Muscle of back (tissue), 11 donors: ENCODE measurements around the gene CHST8. TPM values are rescaled to one million over a fixed set of nuclear protein-coding genes. Genes with fewer than 3 reads are reported as not detected.
"Not testable (repeated sequence)": the region's sequence is repeated elsewhere in the genome, so short reads cannot be mapped to it uniquely, and the experiment has no call there.

Source experiments
- DNase-seq, 3 donors: peaks; one replicate each; pipeline versions ENCODE4 v3.0.0 to v3.0.0-alpha.2; 2013
- polyA plus RNA-seq, 10 donors: library from polyadenylated mRNA; unstranded; fragments of 120-200 nt; gene quantifications; one replicate each; pipeline ENCODE4 v1.2.1, GENCODE V29; 2013; ENCODE audit not compliant: insufficient read length in 10 of 10

Gene CHST8
- polyA plus RNA-seq, 10 donors, result 0.07 to 1.1 (median 0.16) TPM; not detected in 2

- no peak for DNase-seq
Observed at GRCh38 chr19:33641956-33642498, 20.3 kb downstream of the CHST8 start.

GRCh38 chr19:33644284-33644836 lies 22.6 kb downstream of the CHST8 start:
- DNase-seq, result no peak

DNA sequence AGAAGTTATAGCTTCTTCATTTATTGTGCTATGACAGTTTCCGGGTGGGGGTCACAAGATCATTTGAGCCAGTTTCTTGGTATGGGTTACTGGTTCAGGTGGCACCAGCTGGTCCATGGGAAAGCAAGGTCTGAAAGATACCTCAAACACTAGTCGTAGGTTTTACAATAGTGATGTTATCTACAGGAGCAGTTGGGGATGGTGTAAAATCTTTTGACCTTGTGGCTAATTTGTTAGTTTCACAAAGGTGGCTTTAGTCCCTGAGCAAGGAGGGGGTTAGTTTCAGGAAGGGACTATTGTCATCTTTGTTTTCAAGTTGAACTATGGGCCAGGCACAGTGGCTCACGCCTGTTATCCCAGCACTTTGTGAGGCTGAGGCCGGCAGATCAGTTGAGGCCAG lies 24.6 kb downstream of the CHST8 start:
- no peak for DNase-seq

DNA sequence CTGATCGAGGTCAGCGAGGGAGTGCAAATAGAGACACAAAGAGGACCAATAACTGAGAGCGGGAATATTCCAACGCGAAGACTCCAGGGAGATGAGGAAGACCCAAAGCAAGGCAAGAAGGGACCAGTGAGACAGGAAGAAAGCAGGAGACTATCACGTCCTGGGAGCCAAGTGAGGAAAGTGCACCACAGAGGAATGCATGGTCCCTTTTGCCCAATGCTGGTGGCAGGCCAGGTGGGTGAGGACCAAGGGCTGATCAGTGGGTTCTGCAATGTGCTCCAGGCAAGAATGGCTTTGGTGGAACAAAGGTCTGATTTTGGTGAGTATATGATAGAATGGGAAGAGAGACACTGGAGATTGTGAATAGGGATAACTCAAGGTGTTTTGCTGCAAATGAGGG lies 25.4 kb downstream of the CHST8 start:
- no peak for DNase-seq

GRCh38 chr19:33649627-33650305 lies 28.0 kb downstream of the CHST8 start:
- DNase-seq, result no peak

DNA sequence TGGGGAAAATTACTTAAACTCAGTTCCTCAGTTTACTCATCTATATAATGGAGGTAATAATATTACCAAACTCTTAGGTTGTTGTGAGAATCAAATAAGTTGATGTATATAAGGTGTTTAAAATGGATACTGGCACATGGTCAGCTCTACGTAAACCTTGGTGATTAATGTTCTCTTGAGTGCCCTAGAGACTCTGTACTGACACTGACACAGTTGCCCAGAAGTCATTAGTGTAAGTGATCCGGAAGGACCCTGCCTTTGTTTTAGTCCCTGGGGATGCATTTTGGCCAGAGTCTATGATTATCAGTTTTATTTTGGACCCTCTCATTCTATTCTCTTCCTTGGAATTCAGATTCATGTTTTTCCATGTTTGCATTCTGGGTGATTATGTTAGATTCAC lies 31.9 kb downstream of the CHST8 start:
- no peak for DNase-seq

DNA sequence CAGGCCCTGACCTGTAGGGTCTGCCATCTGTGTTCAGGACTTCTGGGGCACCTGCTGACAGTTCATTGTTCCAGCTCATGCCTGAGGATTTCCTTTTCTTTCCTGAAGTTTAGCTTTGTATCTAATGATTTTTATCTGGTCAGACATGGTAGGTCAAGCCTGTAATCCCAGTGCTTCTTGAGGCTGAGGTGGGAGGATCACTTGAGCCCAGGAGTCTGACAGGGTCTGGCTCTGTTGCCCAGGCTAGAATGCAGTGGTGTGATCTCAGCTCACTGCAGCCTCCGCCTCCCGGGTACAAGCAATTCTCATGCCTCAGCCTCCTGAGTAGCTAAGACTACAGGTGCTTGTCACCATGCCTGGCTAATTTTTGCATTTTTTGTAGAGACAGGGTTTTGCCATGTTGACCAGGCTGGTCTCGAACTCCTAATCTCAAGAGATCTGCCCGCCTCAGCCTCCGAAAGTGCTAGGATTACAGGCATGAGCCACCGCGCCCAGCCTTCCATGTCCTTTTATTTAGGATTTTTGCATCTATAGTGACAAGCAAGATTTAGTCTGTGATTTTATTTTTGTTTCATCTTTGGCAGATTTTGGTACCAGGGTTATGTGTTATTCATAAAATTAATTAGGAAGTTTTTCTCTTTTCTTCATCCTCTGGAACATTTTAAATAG lies 33.2 kb downstream of the CHST8 start:
- no peak for DNase-seq

GRCh38 chr19:33659835-33660234 lies 38.1 kb downstream of the CHST8 start:
- no peak for DNase-seq

DNA sequence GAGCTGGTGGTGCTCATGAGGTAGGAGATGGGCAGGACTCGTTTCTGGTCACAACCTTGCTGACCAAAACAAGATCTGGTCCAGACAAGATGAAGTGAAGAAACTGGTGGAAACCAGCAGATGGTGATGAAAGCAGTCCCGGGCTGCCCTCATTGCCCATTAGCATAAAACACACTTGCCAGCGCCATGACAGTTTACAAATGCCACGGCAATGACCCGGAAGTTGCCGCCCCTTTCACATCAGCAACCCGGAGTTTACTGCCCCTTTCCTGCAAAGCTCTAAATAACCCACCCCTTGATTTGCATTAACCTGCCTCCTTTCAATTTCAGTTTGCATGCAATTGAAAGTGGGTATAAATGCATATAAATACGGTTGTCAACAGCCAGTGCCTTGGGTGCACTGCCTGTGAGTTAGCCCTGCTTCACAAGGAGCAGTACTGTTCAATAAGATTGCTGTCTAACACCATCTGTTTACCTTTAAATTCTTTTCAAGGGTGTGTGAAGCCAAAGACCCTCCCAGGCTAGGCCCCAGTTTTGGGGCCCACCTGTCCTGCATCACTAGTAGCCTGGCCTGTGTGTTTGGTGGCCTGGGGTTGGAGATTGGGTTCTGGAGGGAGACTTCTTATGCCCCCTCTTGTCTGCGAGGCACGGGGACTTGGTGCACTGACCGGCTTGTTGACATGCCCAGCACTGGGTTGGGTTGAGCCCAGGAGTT lies 38.8 kb downstream of the CHST8 start:
- no peak for DNase-seq

GRCh38 chr19:33661336-33661735 lies 39.6 kb downstream of the CHST8 start:
- DNase-seq, result no peak

DNA sequence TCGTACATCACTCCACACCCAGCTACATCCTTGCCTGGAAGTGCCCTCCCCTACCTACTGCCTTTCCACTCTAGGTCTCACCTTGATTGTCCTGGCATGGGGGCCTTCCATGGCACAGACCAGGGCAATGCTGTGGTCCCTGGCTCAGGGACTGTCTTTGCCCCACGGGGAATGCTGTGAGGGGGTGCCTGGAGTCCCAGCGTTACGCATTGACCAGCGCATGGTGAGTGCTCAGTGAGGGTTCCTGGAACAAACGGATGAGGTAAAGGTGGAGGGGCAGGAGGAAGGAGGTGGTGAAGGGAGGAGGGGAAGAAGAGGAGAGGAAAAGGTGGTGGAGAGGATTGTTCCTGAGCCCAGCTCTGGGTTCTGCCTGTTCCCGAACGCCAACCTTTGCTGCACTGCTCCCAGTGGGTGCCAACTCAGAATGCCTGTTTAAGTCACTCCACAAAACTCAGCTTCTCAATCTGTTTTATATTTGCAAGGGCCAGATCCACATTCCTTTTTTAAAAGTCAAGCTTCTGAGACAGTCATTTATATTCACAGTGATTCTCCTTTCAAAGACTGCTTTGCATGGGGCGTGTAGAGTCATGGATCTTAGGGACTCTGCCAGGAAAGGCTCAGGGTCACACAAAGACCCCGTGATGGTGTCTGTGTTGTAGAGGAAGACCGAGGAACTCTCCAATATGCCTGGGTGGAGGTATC lies 40.8 kb downstream of the CHST8 start:
- no peak for DNase-seq

DNA sequence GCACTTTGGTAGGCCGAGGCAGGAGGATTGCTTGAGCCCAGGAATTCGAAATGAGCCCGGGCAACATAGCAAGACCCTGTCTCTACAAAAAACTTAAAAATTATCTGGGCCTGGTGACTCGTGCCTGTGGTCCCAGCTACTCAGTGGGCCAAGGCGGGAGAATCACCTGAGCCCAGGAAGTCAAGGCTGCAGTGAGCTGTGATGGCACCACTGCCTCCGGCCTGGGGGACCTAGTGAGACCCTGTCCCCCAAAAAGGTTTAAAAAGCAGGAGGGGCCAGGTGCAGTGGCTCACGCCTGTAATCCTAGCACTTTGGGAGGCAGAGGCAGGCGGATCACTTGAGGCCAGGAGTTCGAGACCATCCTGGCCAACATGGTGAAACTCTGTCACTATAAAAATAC lies 41.6 kb downstream of the CHST8 start:
- DNase-seq, result not testable (repeated sequence)

DNA sequence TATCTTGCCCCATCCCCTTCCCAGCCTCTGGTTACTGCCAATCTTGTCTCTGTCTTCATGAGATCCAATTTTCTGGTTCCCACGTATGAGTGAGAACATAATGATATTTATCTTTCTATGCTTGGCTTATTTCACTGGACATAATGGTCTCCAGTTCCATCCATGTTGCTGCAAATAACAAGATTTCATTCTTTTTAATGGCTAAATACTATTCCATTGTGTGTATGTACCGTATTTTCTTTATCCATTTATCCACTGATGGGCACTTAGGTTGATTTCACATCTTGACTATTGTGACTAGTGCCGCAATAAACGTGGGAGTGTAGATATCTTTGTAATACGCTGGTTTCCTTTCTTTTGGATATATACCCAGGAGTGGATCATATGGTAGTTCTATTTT lies 43.0 kb downstream of the CHST8 start:
- DNase-seq, result no peak

DNA sequence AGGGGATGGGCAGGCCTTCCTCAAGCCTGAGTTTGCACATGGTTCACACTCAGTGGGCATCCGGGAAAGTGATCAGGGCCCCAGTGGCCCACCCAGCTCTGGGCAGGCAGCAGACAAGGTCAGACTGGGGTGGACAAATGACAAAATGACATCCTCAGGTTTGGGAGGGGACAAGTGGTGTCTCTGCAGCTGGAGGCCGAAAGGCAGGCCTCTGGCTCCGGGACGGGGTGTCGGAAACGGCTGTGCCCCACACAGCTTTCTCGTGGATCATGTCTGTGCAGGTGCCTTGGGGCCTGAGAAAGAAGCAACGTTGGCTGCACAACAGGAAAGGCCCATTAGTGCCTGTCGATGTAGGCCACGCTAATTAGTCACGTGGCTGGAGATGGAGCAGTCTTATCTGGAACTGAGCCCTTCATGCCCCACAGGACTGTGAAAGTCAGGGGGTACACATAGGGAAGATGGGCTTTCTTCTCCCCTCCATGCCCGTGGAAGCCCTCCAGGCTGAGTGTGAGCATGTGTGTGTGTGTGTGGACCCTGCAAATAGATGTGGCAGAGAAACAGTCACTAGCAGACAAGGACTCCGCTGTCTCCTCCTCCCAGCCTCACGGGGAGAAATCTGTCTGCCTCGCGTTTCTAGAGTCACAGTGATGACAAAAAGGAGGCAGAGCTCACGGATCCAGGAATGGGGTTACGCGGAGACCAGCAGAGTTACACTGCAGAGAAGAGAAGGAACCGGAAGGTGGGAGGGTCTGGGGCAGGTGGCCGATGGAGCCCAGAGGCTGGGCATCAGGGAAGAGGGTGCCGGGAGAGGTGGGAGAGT lies 44.2 kb downstream of the CHST8 start:
- no peak for DNase-seq

DNA sequence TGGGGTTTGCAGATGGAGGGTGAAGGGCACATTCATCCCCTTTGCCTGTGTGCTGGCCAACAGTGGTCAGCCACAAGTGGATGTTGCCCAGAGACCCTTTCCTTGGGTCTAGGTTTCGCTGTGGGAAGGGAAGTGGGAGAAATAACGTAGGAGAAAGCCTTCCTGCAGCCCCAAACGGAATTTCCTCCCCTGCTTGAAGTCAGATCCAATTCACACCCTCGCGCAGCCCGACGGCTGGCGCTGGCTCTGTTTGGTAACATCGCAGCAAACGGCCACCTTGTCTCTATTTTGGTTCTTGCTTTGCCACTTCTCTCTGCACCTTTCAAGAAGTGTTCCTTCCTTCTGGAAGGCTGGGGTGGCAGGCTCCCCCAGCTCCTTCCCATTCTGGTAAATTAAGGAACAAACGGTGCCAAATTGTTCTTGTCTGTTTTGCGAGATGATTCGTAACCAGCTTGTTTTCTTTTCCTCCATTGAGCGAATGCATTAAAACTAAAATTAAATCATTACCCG lies 45.4 kb downstream of the CHST8 start:
- no peak for DNase-seq

DNA sequence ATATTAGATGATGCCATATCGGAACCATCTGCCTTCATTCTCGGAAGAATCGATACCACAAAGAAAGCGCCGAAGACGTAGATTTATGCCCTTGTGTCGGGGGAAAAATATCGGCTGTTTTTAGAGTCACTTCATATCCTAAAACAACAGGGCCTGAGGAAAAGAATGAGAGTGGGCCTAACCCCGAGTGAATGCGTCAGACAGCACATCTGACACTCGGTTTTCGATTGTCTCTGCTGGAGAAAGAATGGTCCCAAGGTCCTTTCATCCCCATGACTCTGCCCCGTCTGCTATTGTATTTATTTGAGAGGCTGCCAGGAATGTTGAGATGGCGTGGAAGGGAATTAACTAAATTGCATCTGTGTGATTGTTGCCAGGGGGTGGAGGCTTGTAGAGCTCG lies 46.1 kb downstream of the CHST8 start:
- DNase-seq, result no peak

- DNase-seq, result no peak
Observed at GRCh38 chr19:33668968-33669367, 47.2 kb downstream of the CHST8 start.

DNA sequence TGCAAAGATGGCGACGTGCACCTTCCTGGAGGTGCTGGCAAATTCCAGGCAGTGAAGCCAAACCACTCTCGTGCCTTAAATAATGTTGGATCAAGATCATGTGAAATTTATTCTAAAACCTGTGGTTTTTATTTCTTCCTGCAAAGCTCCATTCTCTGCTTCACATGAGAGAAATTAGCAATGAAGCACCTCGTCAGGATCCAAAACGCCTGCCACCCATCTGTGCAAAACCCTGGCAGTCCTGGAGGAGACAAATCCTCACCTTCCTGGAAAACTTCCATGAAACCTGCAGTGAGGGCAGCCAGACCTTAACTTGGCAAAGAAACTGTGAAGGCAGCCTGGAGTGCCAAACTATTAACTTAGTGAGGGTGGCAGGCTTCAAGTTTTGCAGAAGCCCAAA lies 47.6 kb downstream of the CHST8 start:
- no peak for DNase-seq

- no peak for DNase-seq
Observed at GRCh38 chr19:33670398-33670797, 48.6 kb downstream of the CHST8 start.

DNA sequence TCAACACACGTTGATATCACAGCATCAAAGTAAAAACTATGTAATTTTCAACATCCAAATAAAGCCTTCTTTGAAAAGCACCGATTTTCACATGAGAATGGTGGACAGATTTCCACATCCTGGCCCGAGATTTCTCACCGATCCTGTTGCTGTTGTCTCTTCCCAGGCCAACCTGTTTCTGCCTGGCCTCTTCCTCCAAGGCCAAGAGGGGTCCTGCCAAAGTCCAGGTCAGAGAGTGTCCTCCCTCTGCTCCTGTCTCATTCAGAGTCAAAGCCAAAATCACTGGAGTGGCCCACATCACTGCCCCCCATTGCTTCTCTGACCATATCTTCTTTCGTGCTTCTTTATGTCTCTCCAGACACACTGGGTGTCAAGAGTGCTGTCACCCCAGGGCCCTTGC lies 49.5 kb downstream of the CHST8 start:
- no peak for DNase-seq
